Kidney glomerular epithelial cell (primary cell): ENCODE measurements around the gene FKTN.

ENCODE experiments used
- DNase-seq: peaks from one replicate; lab custom pipeline; 2025; lab: John Stamatoyannopoulos, UW

FKTN gene

GRCh38 chr9:105678163-105678562 lies 120.2 kb downstream of the FKTN start:
- no peak for DNase-seq

DNA sequence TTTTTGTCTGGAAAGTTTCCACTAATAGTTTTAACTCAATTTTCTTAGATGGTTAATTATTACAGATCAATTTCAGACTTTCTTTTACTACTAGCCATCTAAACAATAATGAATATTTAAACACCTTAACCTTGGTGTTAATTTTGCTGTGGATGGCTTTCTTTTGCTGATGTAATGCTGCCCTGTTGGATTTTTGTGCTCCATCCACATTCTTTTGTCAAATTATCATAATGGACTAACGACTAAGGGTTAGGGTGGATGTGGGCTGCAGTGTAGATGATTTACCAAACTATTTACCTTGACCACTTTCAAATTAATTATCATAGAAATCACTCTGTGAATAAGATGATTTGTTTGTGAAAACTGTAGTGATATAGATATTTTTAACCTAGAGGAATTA lies 120.8 kb downstream of the FKTN start:
- DNase-seq = no peak

GRCh38 chr9:105679257-105680022 lies 121.5 kb downstream of the FKTN start:
- no peak for DNase-seq

GRCh38 chr9:105681313-105681712 lies 123.4 kb downstream of the FKTN start:
- DNase-seq = no peak

- DNase-seq = peak; percentile 10
Measured at GRCh38 chr9:105681724-105682123, 123.8 kb downstream of the FKTN start.

DNA sequence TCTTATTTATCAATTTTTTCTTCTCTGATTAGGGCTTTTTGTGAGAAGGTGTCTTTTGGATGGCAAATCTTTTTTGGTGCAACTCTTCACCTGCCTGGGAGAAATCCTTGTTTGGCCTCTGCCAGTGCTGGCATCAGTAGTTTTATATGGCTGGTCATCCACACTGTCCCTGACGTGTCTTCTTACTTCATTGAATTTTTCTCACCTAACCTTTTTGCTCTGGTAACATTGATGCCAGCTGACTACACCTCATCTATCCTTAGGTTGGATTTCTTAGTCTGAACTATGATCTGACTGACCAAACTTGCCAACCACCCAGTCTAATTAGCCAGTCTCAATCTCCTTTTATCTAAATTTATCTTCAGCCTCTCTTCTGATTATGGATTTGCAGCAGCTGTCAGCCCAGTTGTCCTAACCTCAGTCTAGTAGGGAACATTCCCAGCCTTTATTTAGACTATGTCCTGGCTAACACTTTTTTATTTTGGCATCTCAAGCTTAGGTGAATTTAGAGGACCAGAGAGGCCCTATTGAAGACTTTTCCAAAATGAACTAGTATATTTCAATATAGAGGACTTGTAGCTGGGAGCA lies 125.9 kb downstream of the FKTN start:
- no peak for DNase-seq

- no peak for DNase-seq
Measured at GRCh38 chr9:105686936-105687335, 129.0 kb downstream of the FKTN start.
